Measurements from ENCODE around the gene LAPTM5. TPM values are rescaled to one million over a fixed set of nuclear protein-coding genes. Genes with fewer than 3 reads are reported as not detected.

The LAPTM5 gene
- total RNA-seq, 1 experiment from 2014 or later: 1.9 TPM

- 0 out of 2 replicates have a peak, but pooled peaks cover 5% of the 10 kb centered on the region for H3K4me1 ChIP-seq (ENCODE audit: control insufficient read depth, insufficient read depth, low read length)
- ChIA-PET CTCF (no interaction called here), POLR2A (no interaction called here)
- in situ Hi-C loops (cut with HindIII; ENCODE audit: low pct_unique_long_range_greater_than_20kb, low sequenced_read_pairs): no loop called here
- no peaks in the 10 kb centered on the region for H3K27me3 ChIP-seq (ENCODE audit: control insufficient read depth, insufficient read depth, low read length)
- TF ChIP-seq, protein P1, sequence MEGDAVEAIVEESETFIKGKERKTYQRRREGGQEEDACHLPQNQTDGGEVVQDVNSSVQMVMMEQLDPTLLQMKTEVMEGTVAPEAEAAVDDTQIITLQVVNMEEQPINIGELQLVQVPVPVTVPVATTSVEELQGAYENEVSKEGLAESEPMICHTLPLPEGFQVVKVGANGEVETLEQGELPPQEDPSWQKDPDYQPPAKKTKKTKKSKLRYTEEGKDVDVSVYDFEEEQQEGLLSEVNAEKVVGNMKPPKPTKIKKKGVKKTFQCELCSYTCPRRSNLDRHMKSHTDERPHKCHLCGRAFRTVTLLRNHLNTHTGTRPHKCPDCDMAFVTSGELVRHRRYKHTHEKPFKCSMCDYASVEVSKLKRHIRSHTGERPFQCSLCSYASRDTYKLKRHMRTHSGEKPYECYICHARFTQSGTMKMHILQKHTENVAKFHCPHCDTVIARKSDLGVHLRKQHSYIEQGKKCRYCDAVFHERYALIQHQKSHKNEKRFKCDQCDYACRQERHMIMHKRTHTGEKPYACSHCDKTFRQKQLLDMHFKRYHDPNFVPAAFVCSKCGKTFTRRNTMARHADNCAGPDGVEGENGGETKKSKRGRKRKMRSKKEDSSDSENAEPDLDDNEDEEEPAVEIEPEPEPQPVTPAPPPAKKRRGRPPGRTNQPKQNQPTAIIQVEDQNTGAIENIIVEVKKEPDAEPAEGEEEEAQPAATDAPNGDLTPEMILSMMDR (IDR thresholded peaks at IDR 0.05): no peak
- TF ChIP-seq SIN3A (IDR thresholded peaks at IDR 0.05; ENCODE audit: borderline replicate concordance, insufficient read depth, low read depth, low read length) (no peak), POLR2AphosphoS5 (IDR thresholded peaks at IDR 0.05; ENCODE audit: low read depth, low read length) (no peak), REST (IDR thresholded peaks at IDR 0.05; ENCODE audit: insufficient read depth in 1 of 2, low read depth in 2 of 2, low read length in 1 of 2) (no peak), TCF7L2 (IDR thresholded peaks at IDR 0.05; ENCODE audit: low read depth, low read length) (no peak)
- H3K36me3 ChIP-seq (ENCODE audit: control insufficient read depth, insufficient read depth, low read length): no peaks in the 10 kb centered on the region
- no peak overlapping the region for H3K4me3 ChIP-seq (ENCODE audit: low read depth in 2 of 2, low read length in 2 of 2)
- H3K27ac ChIP-seq (ENCODE audit: low read length): no peak overlapping the region
- ATAC-seq: no peak
- DNase-seq (ENCODE audit: low read depth, low spot score): no peak
- no TSS peak for BruUV-seq (replicated peaks)
- H3K9me3 ChIP-seq (ENCODE audit: control insufficient read depth, insufficient read depth, low read depth, low read length): no peaks in the 10 kb centered on the region
- intact Hi-C loops (cut with micrococcal nuclease; ENCODE audit: unreplicated experiment): no loop called here
Measured at GRCh38 chr1:30756206-30756544, 1.4 kb downstream of the LAPTM5 start.

- in situ Hi-C loops (cut with HindIII; ENCODE audit: low pct_unique_long_range_greater_than_20kb, low sequenced_read_pairs) (no loop called here), intact Hi-C loops (cut with micrococcal nuclease; ENCODE audit: unreplicated experiment) (no loop called here)
- no peak overlapping the region for H3K4me3 ChIP-seq (ENCODE audit: low read depth in 2 of 2, low read length in 2 of 2)
- no peaks in the 10 kb centered on the region for H3K27me3 ChIP-seq (ENCODE audit: control insufficient read depth, insufficient read depth, low read length)
- H3K4me1 ChIP-seq (ENCODE audit: control insufficient read depth, insufficient read depth, low read length): 0 out of 2 replicates have a peak, but pooled peaks cover 5% of the 10 kb centered on the region
- no peak overlapping the region for H3K27ac ChIP-seq (ENCODE audit: low read length)
- ATAC-seq: no peak
- H3K36me3 ChIP-seq (ENCODE audit: control insufficient read depth, insufficient read depth, low read length): no peaks in the 10 kb centered on the region
- TF ChIP-seq SIN3A (IDR thresholded peaks at IDR 0.05; ENCODE audit: borderline replicate concordance, insufficient read depth, low read depth, low read length): no peak
- no peak for TF ChIP-seq REST (IDR thresholded peaks at IDR 0.05; ENCODE audit: insufficient read depth in 1 of 2, low read depth in 2 of 2, low read length in 1 of 2)
- TF ChIP-seq TCF7L2 (IDR thresholded peaks at IDR 0.05; ENCODE audit: low read depth, low read length): no peak
- TF ChIP-seq POLR2AphosphoS5 (IDR thresholded peaks at IDR 0.05; ENCODE audit: low read depth, low read length): no peak
- TF ChIP-seq, protein P1 (IDR thresholded peaks at IDR 0.05): no peak
- ChIA-PET POLR2A (no interaction called here), CTCF (no interaction called here)
- no TSS peak for BruUV-seq (replicated peaks)
- H3K9me3 ChIP-seq (ENCODE audit: control insufficient read depth, insufficient read depth, low read depth, low read length): no peaks in the 10 kb centered on the region
- no peak for DNase-seq (ENCODE audit: low read depth, low spot score)
Measured at GRCh38 chr1:30755746-30756145, 1.8 kb downstream of the LAPTM5 start.
